Natural killer cell (primary cell): ENCODE measurements around the gene EPHA2. TPM values are rescaled to one million over a fixed set of nuclear protein-coding genes. Genes with fewer than 3 reads are reported as not detected.

Source experiments
- ATAC-seq, 3 donors: fragments of 150-1000 bp in 2 of 3; fragments of 200-7000 bp in 1 of 3; cut with Tn5 transposase; 1 replicate in 1 of 3; 2 replicates in 2 of 3; pipeline ENCODE4 v1.10.0; 2021; ENCODE audit warnings: mild to moderate bottlenecking in 2 of 3, moderate library complexity in 2 of 3
- DNase-seq, 2 donors: peaks; one replicate each; pipeline versions ENCODE4 v3.0.0 to v3.0.0-alpha.2; 2013 to 2021; ENCODE audit warnings: mixed read lengths in 1 of 2
- H3K27ac ChIP-seq: one replicate; pipeline ENCODE4 v1.5.1; 2013; ENCODE audit warnings: mild to moderate bottlenecking, low read length
- H3K27me3 ChIP-seq: one replicate; pipeline ENCODE4 v1.6.1; 2013; ENCODE audit warnings: low read length; ENCODE audit not compliant: control insufficient read depth, insufficient read depth
- H3K36me3 ChIP-seq: one replicate; pipeline ENCODE4 v1.6.1; 2013; ENCODE audit warnings: low read length; ENCODE audit not compliant: control insufficient read depth, insufficient read depth
- H3K4me1 ChIP-seq: one replicate; pipeline ENCODE4 v1.6.1; 2013; ENCODE audit warnings: low read length; ENCODE audit not compliant: control insufficient read depth, insufficient read depth
- H3K4me3 ChIP-seq: one replicate; pipeline ENCODE4 v1.5.1; 2013; ENCODE audit warnings: low read length
- H3K9me3 ChIP-seq: one replicate; pipeline ENCODE4 v1.6.1; 2013; ENCODE audit warnings: low read length; ENCODE audit not compliant: control insufficient read depth, insufficient read depth
- H3K27ac Mint-ChIP-seq, 2 donors: one replicate each; pipeline ENCODE4 v1.8.0; 2022; ENCODE audit warnings: mild to moderate bottlenecking in 2 of 2, mixed read lengths in 2 of 2, moderate library complexity in 1 of 2
- H3K27me3 Mint-ChIP-seq, 2 donors: one replicate each; pipeline ENCODE4 v1.8.0; 2022; ENCODE audit warnings: low read depth in 2 of 2, mixed read lengths in 2 of 2
- H3K36me3 Mint-ChIP-seq: one replicate; pipeline ENCODE4 v1.8.0; 2022; ENCODE audit warnings: mixed read lengths
- H3K4me1 Mint-ChIP-seq, 2 donors: one replicate each; pipeline ENCODE4 v1.8.0; 2022; ENCODE audit warnings: mixed read lengths in 2 of 2
- H3K4me3 Mint-ChIP-seq: one replicate; pipeline ENCODE4 v1.8.0; 2022; ENCODE audit warnings: mild to moderate bottlenecking, moderate library complexity, mixed read lengths
- H3K9me3 Mint-ChIP-seq, 2 donors: one replicate each; pipeline ENCODE4 v1.8.0; 2022; ENCODE audit warnings: mixed read lengths in 2 of 2
- WGBS: methylation state at CpG from one replicate; pipeline ENCODE4 v1.1.7; 2013; ENCODE audit warnings: missing lambda C conversion rate; ENCODE audit not compliant: insufficient coverage; 5-methylcytosine and 5-hydroxymethylcytosine counted together
- intact Hi-C: fragments of 100-400 bp; cut with micrococcal nuclease; formaldehyde crosslinking; loops from one replicate; pipeline ENCODE4 v1.14.2; 2022
- total RNA-seq, 4 donors: library from RNA; stranded (reverse); fragments of 120-200 nt in 1 of 4; gene quantifications; one replicate each; pipeline versions ENCODE4 v1.2.3 to v1.2.4, GENCODE V29; 2013 to 2022
- TF ChIP-seq, protein P1 (sequence below): fragments of 200-600 bp; IDR thresholded peaks from one replicate; pipeline ENCODE4 v1.8.0; 2022; ENCODE audit warnings: antibody characterized with exemption

The EPHA2 gene
- total RNA-seq, 3 donors from 2014 or later (not counting 1 experiment from before 2014, with no cell fraction given), result 0.13 TPM; not detected in 2

DNA sequence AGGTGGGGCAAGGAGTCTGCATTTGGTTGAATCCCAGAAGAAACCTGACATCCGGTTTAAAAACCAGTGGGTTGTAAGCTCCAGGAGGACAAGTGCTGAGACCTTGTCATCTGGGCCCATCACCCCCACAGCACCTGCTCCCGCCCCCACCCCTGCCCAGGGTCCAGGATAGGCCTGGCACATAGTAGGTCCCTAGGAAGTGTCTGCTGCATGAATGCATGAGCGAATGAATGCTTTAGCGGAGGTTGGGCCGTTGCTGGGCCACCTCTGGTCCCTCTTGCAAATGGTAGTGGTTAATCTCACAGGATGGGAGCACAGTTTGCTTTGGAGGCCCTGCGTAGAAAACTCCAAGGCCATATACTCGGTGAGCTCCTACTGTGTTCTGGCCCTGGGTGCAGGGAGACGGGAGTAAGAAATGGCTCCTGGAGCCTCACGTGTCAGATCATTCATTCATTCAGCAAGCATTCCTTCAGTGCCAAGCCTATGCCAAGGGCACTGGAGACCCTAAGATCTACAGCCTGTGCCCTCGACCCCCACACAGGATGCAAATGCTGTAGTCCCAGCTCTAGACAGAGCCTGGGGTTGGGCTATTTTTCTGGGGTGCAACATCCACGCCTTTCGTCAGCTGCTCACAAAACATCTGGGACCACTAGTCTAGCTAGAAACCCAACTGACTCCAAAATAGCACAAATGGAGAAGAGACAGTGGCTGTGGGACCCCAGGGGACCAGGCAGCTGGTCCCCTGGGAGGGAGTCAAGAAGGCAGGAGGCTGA, 28.9 kb downstream of the EPHA2 start:
- Mint-ChIP-seq H3K4me1 (peaks cover 26 to 53% of the 10 kb centered on the region in 2 donors), H3K27ac (no peak overlapping the region), H3K27me3 (peaks cover 0 to 9% of the 10 kb centered on the region in 2 donors), H3K4me3 (no peak overlapping the region), H3K36me3 (peaks cover 6% of the 10 kb centered on the region), H3K9me3 (no peaks in the 10 kb centered on the region)
- 89% methylated on average over 12 of the region's 12 CpGs for WGBS
- DNase-seq, result no peak
- H3K4me1 ChIP-seq, result peaks cover 32% of the 10 kb centered on the region
- H3K4me3 ChIP-seq, result no peak overlapping the region
- ATAC-seq, result no peak
- H3K36me3 ChIP-seq, result no peaks in the 10 kb centered on the region
- no peaks in the 10 kb centered on the region for H3K9me3 ChIP-seq
- no peaks in the 10 kb centered on the region for H3K27me3 ChIP-seq
- TF ChIP-seq, protein P1, sequence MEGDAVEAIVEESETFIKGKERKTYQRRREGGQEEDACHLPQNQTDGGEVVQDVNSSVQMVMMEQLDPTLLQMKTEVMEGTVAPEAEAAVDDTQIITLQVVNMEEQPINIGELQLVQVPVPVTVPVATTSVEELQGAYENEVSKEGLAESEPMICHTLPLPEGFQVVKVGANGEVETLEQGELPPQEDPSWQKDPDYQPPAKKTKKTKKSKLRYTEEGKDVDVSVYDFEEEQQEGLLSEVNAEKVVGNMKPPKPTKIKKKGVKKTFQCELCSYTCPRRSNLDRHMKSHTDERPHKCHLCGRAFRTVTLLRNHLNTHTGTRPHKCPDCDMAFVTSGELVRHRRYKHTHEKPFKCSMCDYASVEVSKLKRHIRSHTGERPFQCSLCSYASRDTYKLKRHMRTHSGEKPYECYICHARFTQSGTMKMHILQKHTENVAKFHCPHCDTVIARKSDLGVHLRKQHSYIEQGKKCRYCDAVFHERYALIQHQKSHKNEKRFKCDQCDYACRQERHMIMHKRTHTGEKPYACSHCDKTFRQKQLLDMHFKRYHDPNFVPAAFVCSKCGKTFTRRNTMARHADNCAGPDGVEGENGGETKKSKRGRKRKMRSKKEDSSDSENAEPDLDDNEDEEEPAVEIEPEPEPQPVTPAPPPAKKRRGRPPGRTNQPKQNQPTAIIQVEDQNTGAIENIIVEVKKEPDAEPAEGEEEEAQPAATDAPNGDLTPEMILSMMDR, result no peak
- H3K27ac ChIP-seq, result no peak overlapping the region
- intact Hi-C loops, result no loop called here

DNA sequence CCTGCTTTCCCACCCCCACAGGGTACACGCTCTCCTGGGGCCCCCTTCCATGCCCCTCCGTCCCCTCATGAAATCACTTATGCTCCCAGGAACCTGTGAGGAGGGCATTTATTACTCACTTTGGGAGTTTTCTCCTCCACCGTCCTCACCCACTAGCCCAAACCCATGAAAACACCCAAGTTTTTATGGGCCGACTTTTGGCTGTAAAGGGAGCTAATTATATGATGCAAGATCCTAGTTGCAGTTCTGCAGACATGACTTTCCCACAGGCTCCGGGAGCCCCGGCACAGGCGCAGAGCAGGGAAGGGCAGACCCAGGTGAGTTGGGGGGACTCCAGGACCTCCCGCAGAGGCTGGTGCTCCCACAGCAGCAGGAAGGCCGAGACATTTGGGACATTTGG, 29.7 kb downstream of the EPHA2 start:
- Histone ChIP-seq H3K27ac (no peak overlapping the region), H3K4me1 (peaks cover 36% of the 10 kb centered on the region), H3K27me3 (no peaks in the 10 kb centered on the region), H3K9me3 (no peaks in the 10 kb centered on the region), H3K4me3 (no peak overlapping the region), H3K36me3 (no peaks in the 10 kb centered on the region)
- Mint-ChIP-seq H3K36me3 (peaks cover 6% of the 10 kb centered on the region), H3K27ac (no peak overlapping the region), H3K27me3 (peaks cover 0 to 9% of the 10 kb centered on the region in 2 donors), H3K9me3 (no peaks in the 10 kb centered on the region), H3K4me1 (peaks cover 34 to 61% of the 10 kb centered on the region in 2 donors), H3K4me3 (peak overlapping the region; percentile 17)
- no peak for DNase-seq
- TF ChIP-seq, protein P1, result no peak
- no peak for ATAC-seq
- 93% methylated on average over 8 of the region's 9 CpGs for WGBS
- intact Hi-C loops, result no loop called here

DNA sequence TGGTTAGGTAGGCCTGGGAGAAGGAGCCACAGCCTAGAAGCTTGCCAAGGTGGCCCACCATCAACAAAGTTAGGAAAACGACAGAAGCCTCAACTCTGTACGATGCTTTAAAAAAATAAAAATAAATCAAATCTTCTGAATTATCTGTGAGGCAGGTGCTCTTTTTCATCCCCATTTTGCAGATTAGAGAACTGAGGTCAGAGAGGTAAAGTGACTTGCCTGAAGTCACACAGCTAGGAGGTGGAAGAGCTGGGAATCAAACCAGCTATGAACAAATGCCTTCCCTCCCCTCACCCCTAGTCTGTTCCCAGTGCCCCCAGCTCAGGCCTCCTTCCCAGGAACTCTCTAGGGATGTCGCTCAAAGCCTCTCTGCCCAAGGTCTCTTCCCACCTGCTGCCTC, 30.4 kb downstream of the EPHA2 start:
- ATAC-seq, result no peak
- Histone ChIP-seq H3K27me3 (no peaks in the 10 kb centered on the region), H3K36me3 (no peaks in the 10 kb centered on the region), H3K4me1 (peaks cover 36% of the 10 kb centered on the region), H3K4me3 (no peak overlapping the region), H3K9me3 (no peaks in the 10 kb centered on the region), H3K27ac (no peak overlapping the region)
- Mint-ChIP-seq H3K9me3 (no peaks in the 10 kb centered on the region), H3K4me1 (peaks cover 40 to 68% of the 10 kb centered on the region in 2 donors), H3K36me3 (peaks cover 6% of the 10 kb centered on the region), H3K4me3 (no peak overlapping the region), H3K27me3 (peaks cover 0 to 9% of the 10 kb centered on the region in 2 donors), H3K27ac (no peak overlapping the region)
- intact Hi-C loops, result no loop called here
- TF ChIP-seq, protein P1, result no peak
- DNase-seq, result no peak
- WGBS, result 100% methylated on average over 3 of the region's 3 CpGs
